HepG2 (cell line): Measurements from ENCODE around the gene SELENOV. TPM values are rescaled to one million over a fixed set of nuclear protein-coding genes. Genes with fewer than 3 reads are reported as not detected.

Experiments
- ATAC-seq: fragments of 200-7000 bp; cut with Tn5 transposase; 3 replicates; pipeline ENCODE4 v1.9.1; 2020; ENCODE audit warnings: mild to moderate bottlenecking, moderate library complexity
- BruUV-seq: library from RNA; stranded (reverse); fragments of 400-500 nt; replicated peaks from 2 replicates; lab custom pipeline; 2021; lab: Mats Ljungman, UMichigan
- CTCF ChIA-PET: fragments of 300-600 bp; formaldehyde crosslinking; extraction: SDS; loops from one replicate; lab custom pipeline; 2021; ENCODE audit warnings: low total read pairs, inconsistent platforms, low intra/inter-chr PET ratio; lab: Yijun Ruan, JAX
- POLR2A ChIA-PET: fragments of 350-600 bp; sonication (Branson Sonifier 250); formaldehyde crosslinking; loops from one replicate; lab custom pipeline; 2020; ENCODE audit warnings: antibody characterized with exemption, inconsistent platforms; lab: Yijun Ruan, JAX
- DNase-seq: peaks from one replicate; pipeline ENCODE4 v3.0.0-alpha.2; 2015; ENCODE audit warnings: low spot score
- FAIRE-seq: peaks from 3 replicates; lab custom pipeline; 2011; peaks lifted over from hg19 to GRCh38; lab: Jason Lieb, UNC
- H2AFZ ChIP-seq: one replicate; pipeline ENCODE4 v1.6.1; 2011; ENCODE audit warnings: low read length, inconsistent platforms
- H3K27ac ChIP-seq: fragments of 300-600 bp; 3 replicates; pipeline ENCODE4 v1.8.0; 2011; ENCODE audit warnings: mixed run types, mild to moderate bottlenecking, mixed read lengths, low read length, inconsistent platforms; ENCODE audit not compliant: insufficient read depth; ENCODE audit errors: extremely low read length
- H3K27me3 ChIP-seq, 2 experiments: fragments of 200-600 bp in 1 of 2; 2 replicates in 1 of 2; 3 replicates in 1 of 2; pipeline versions ENCODE4 v1.6.0 to v1.8.0; 2011; ENCODE audit warnings: low read length in 2 of 2, mild to moderate bottlenecking in 2 of 2, moderate library complexity in 2 of 2, inconsistent platforms in 1 of 2; ENCODE audit not compliant: insufficient read depth in 2 of 2, control insufficient read depth in 1 of 2
- H3K36me3 ChIP-seq, 2 experiments: fragments of 200-600 bp in 1 of 2; replicated peaks in 1 of 2; 2 replicates in 1 of 2; 3 replicates in 1 of 2; pipeline versions ENCODE4 v1.5.1 to v1.8.0; 2011; ENCODE audit warnings: low read length in 2 of 2, inconsistent platforms in 1 of 2; ENCODE audit not compliant: insufficient read depth in 2 of 2, control insufficient read depth in 1 of 2
- H3K4me1 ChIP-seq: 2 replicates; pipeline ENCODE4 v1.5.1; 2012; ENCODE audit warnings: low read length, inconsistent platforms; ENCODE audit not compliant: insufficient read depth
- H3K4me2 ChIP-seq: 2 replicates; pipeline ENCODE4 v1.6.0; 2011; ENCODE audit warnings: low read depth, low read length, inconsistent platforms
- H3K4me3 ChIP-seq, 3 experiments: fragments of 200-600 bp in 1 of 3; sonication (generic), shearing (Covaris generic) in 1 of 3; replicated peaks in 1 of 3; 2 replicates each; pipeline ENCODE4 v1.5.1; 2011 to 2016; ENCODE audit warnings: low read length in 3 of 3, inconsistent platforms in 2 of 3, low read depth in 2 of 3, mild to moderate bottlenecking in 2 of 3, control low read depth in 1 of 3, mixed read lengths in 1 of 3; ENCODE audit not compliant: insufficient read depth in 1 of 3
- H3K79me2 ChIP-seq: one replicate; pipeline ENCODE4 v1.6.1; 2011; ENCODE audit warnings: low read length, inconsistent platforms; ENCODE audit not compliant: insufficient read depth
- H3K9ac ChIP-seq: 2 replicates; pipeline ENCODE4 v1.6.0; 2011; ENCODE audit warnings: mild to moderate bottlenecking, low read depth, low read length, inconsistent platforms; ENCODE audit not compliant: insufficient read depth
- H3K9me3 ChIP-seq: 2 replicates; pipeline ENCODE4 v1.5.1; 2012; ENCODE audit warnings: mild to moderate bottlenecking, low read length
- H4K20me1 ChIP-seq: 2 replicates; pipeline ENCODE4 v1.6.0; 2011; ENCODE audit warnings: inconsistent platforms, mild to moderate bottlenecking, low read length, moderate library complexity; ENCODE audit not compliant: insufficient read depth
- CBX2 ChIP-seq, 2 experiments: fragments of 200-600 bp in 1 of 2; sonication (generic); formaldehyde crosslinking in 1 of 2; IDR thresholded peaks; 2 replicates each; pipeline versions ENCODE4 v1.7.0 to v1.8.1; 2018 to 2022; ENCODE audit warnings: low read depth in 2 of 2, low read length in 1 of 2, mild to moderate bottlenecking in 1 of 2, missing genetic modification reagents in 1 of 2
- CHD2 ChIP-seq: IDR thresholded peaks from 2 replicates; pipeline ENCODE4 v1.6.1; 2011; ENCODE audit warnings: low read depth, low read length, improper control_type of control experiment
- PRPF4 ChIP-seq: fragments of 200-400 bp; formaldehyde crosslinking; IDR thresholded peaks from 2 replicates; pipeline ENCODE4 v1.6.1; 2016; ENCODE audit warnings: low read length, low read depth; ENCODE audit not compliant: poor library complexity, severe bottlenecking
- TEAD3 ChIP-seq: optimal IDR thresholded peaks from 2 replicates; pipeline ENCODE3; 2016; ENCODE audit warnings: borderline replicate concordance
- ZMYM4 ChIP-seq: sonication (generic); formaldehyde crosslinking; IDR thresholded peaks from 2 replicates; pipeline ENCODE4 v1.8.1; 2023; ENCODE audit warnings: mild to moderate bottlenecking, missing genetic modification reagents
- ZNF317 ChIP-seq: sonication (generic); formaldehyde crosslinking; IDR thresholded peaks from 2 replicates; pipeline ENCODE4 v1.5.0; 2020; ENCODE audit warnings: mild to moderate bottlenecking, missing genetic modification reagents
- ZNF746 ChIP-seq: sonication (generic); formaldehyde crosslinking; IDR thresholded peaks from 2 replicates; pipeline ENCODE4 v1.8.0; 2022; ENCODE audit warnings: mild to moderate bottlenecking, missing genetic modification reagents
- WGBS: methylation state at CpG from one replicate; pipeline ENCODE4 v1.1.6; 2017; ENCODE audit warnings: low lambda C conversion rate; 5-methylcytosine and 5-hydroxymethylcytosine counted together
- in situ Hi-C: cut with HindIII; loops from 2 replicates; pipeline ENCODE4 v1.10.0; 2017; ENCODE audit warnings: low pct_unique_long_range_greater_than_20kb; ENCODE audit not compliant: extremely low pct_ligation_motif_present
- intact Hi-C: fragments of 100-400 bp; cut with micrococcal nuclease; formaldehyde crosslinking; loops from one replicate; pipeline ENCODE4 v1.10.0; 2022; ENCODE audit not compliant: unreplicated experiment
- polyA plus RNA-seq, 8 experiments: library from polyadenylated mRNA; depleted of rRNA in 3 of 8; stranded (reverse) in 7 of 8; unstranded in 1 of 8; fragments of >200 nt; fragmentation: Illumina TruSeq in 4 of 8; extraction: Trizol in 4 of 8; gene quantifications; 2 replicates each; pipeline versions ENCODE4 v1.2.1 to v1.2.3, GENCODE V29; 2011 to 2016; ENCODE audit warnings: low read depth in 4 of 8, missing spikeins in 1 of 8, mixed read lengths in 1 of 8; ENCODE audit not compliant: insufficient read depth in 1 of 8
- total RNA-seq, 5 experiments: library from RNA; depleted of rRNA; stranded (reverse); fragments of >200 nt; fragmentation: Illumina TruSeq; extraction: Trizol; gene quantifications; 2 replicates each; pipeline ENCODE4 v1.2.3, GENCODE V29; 2016; ENCODE audit warnings: low read depth in 1 of 5
- TF ChIP-seq, protein P1 (sequence below): sonication (generic); formaldehyde crosslinking; IDR thresholded peaks from 2 replicates; pipeline ENCODE4 v1.5.0; 2020; ENCODE audit warnings: mild to moderate bottlenecking, missing genetic modification reagents, borderline replicate concordance
- TF ChIP-seq, protein P2 (sequence below): IDR thresholded peaks from 2 replicates; pipeline ENCODE4 v1.6.1; 2016; ENCODE audit warnings: control low read depth

The SELENOV gene
- total and polyA plus RNA-seq, 2 of the 13 experiments (the other 11 are each of a cell fraction or from before 2014, with no cell fraction given), result not detected

GRCh38 chr19:39539165-39539517 lies 24.2 kb downstream of the SELENOV start:
- no peaks in the 10 kb centered on the region for H3K9me3 ChIP-seq
- BruUV-seq, result no TSS peak
- peaks cover 0 to 5% of the 10 kb centered on the region in 2 experiments; a peak in 2 of 5 replicates for H3K27me3 ChIP-seq
- in situ Hi-C loops, result no loop called here
- H3K79me2 ChIP-seq, result peaks cover 15% of the 10 kb centered on the region
- H3K36me3 ChIP-seq, result no peaks in the 10 kb centered on the region
- peaks cover 34% of the 10 kb centered on the region for H3K4me1 ChIP-seq
- FAIRE-seq (no peak), DNase-seq (peak; percentile 52), ATAC-seq (no peak; the same call in 2 of the 3 replicates)
- peak overlapping the region; percentile 74 to 96 (median 84) for H3K4me3 ChIP-seq
- POLR2A ChIA-PET, result interaction anchor here (0.8 to 1.5 kb wide), 4 partner anchors 59 to 141 kb away, joined by 3 to 9 read pairs (median 4); partner anchors contain the start of genes RPS16 and TIMM50
- no peak overlapping the region for H2AFZ ChIP-seq
- TF ChIP-seq, protein P1, sequence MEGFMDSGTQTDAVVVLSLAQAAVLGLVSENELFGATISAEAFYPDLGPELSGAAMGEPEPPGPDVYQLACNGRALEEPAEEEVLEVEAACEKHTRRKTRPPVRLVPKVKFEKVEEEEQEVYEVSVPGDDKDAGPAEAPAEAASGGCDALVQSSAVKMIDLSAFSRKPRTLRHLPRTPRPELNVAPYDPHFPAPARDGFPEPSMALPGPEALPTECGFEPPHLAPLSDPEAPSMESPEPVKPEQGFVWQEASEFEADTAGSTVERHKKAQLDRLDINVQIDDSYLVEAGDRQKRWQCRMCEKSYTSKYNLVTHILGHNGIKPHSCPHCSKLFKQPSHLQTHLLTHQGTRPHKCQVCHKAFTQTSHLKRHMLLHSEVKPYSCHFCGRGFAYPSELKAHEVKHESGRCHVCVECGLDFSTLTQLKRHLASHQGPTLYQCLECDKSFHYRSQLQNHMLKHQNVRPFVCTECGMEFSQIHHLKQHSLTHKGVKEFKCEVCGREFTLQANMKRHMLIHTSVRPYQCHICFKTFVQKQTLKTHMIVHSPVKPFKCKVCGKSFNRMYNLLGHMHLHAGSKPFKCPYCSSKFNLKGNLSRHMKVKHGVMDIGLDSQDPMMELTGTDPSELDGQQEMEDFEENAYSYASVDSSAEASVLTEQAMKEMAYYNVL (CRISPR knock-in tag), result no peak
- TF ChIP-seq, protein P2, sequence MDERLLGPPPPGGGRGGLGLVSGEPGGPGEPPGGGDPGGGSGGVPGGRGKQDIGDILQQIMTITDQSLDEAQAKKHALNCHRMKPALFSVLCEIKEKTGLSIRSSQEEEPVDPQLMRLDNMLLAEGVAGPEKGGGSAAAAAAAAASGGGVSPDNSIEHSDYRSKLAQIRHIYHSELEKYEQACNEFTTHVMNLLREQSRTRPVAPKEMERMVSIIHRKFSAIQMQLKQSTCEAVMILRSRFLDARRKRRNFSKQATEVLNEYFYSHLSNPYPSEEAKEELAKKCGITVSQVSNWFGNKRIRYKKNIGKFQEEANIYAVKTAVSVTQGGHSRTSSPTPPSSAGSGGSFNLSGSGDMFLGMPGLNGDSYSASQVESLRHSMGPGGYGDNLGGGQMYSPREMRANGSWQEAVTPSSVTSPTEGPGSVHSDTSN (CRISPR knock-in tag), result no peak
- TF ChIP-seq ZNF746 (CRISPR knock-in tag) (no peak), PRPF4 (no peak), ZMYM4 (CRISPR knock-in tag) (no peak), TEAD3 (CRISPR knock-in tag) (peak; percentile 82), CBX2 (IDR thresholded peaks at IDR 0.05; ENCODE audit: low read depth, low read length) (peak; percentile 71; the same call in 1 of the 2 replicates), CBX2 (CRISPR knock-in tag; IDR thresholded peaks at IDR 0.05; ENCODE audit: low read depth) (no peak), CHD2 (peak; percentile 79), ZNF317 (no peak)
- peak overlapping the region; percentile 86 for H3K4me2 ChIP-seq
- intact Hi-C loops, result loop anchor here (10.0 kb wide), 1 partner anchor 124 kb away; the partner anchor contains the start of gene PLEKHG2
- WGBS, result under 1% methylated on average over 10 of the region's 10 CpGs
- H4K20me1 ChIP-seq, result no peaks in the 10 kb centered on the region
- CTCF ChIA-PET, result interaction anchor here (0.6 kb wide), 1 partner anchor 12 kb away, joined by 3 read pairs; no protein-coding TSS in a partner anchor
- peak overlapping the region; percentile 87 for H3K9ac ChIP-seq
- peak overlapping the region; percentile 83 for H3K27ac ChIP-seq
